K562 (cell line): ENCODE data around the gene DBH. TPM values are rescaled to one million over a fixed set of nuclear protein-coding genes. Genes with fewer than 3 reads are reported as not detected.

Experiments
- ATAC-seq: fragments of 200-7000 bp; cut with Tn5 transposase; 3 replicates; pipeline ENCODE4 v1.9.1; 2020; ENCODE audit warnings: moderate library complexity
- BruUV-seq: library from RNA; stranded (reverse); fragments of 400-500 nt; replicated peaks from 2 replicates; lab custom pipeline; 2021; lab: Mats Ljungman, UMichigan
- CTCF ChIA-PET: fragments of 300-600 bp; formaldehyde crosslinking; extraction: SDS; loops from one replicate; lab custom pipeline; 2021; ENCODE audit warnings: low intra/inter-chr PET ratio; lab: Yijun Ruan, JAX
- POLR2A ChIA-PET: fragments of 300-600, 350-650 bp; sonication (Branson Sonifier 250); formaldehyde crosslinking; extraction: SDS; loops from one replicate; lab custom pipeline; 2021; ENCODE audit warnings: antibody characterized with exemption, inconsistent platforms; lab: Yijun Ruan, JAX
- DNase-seq, 4 experiments: peaks; one replicate each; pipeline versions ENCODE4 v3.0.0 to v3.0.0-alpha.2; 2011 to 2018; ENCODE audit warnings: low spot score in 3 of 4, mixed read lengths in 3 of 4; ENCODE audit errors: extremely low read depth in 1 of 4
- FAIRE-seq: peaks from 2 replicates; lab custom pipeline; 2011; peaks lifted over from hg19 to GRCh38; lab: Jason Lieb, UNC
- H2AFZ ChIP-seq: 2 replicates; pipeline ENCODE4 v1.6.0; 2011; ENCODE audit warnings: low read depth, low read length, control low read depth, inconsistent platforms
- H3K27ac ChIP-seq: fragments of 200-600 bp; 3 replicates; pipeline ENCODE4 v1.8.0; 2011; ENCODE audit warnings: low read depth, mild to moderate bottlenecking, control low read depth, inconsistent platforms, low read length, moderate library complexity, mixed read lengths; ENCODE audit errors: extremely low read depth
- H3K27me3 ChIP-seq, 2 experiments: fragments of 300-600 bp in 1 of 2; 2 replicates in 1 of 2; 3 replicates in 1 of 2; pipeline versions ENCODE4 v1.6.0 to v1.8.0; 2011; ENCODE audit warnings: inconsistent platforms in 2 of 2, low read length in 2 of 2, mild to moderate bottlenecking in 1 of 2, mixed read lengths in 1 of 2, moderate library complexity in 1 of 2; ENCODE audit not compliant: control insufficient read depth in 2 of 2, insufficient read depth in 2 of 2
- H3K36me3 ChIP-seq: fragments of 300-600 bp; 3 replicates; pipeline ENCODE4 v1.8.0; 2011; ENCODE audit warnings: mild to moderate bottlenecking, low read length, inconsistent platforms; ENCODE audit not compliant: control insufficient read depth, insufficient read depth
- H3K4me1 ChIP-seq, 2 experiments: fragments of 200-600 bp in 1 of 2; replicated peaks in 1 of 2; 2 replicates in 1 of 2; 3 replicates in 1 of 2; pipeline versions ENCODE4 v1.5.1 to v1.8.0; 2011; ENCODE audit warnings: inconsistent platforms in 2 of 2, low read length in 2 of 2, mild to moderate bottlenecking in 1 of 2, mixed read lengths in 1 of 2, moderate library complexity in 1 of 2; ENCODE audit not compliant: control insufficient read depth in 2 of 2, insufficient read depth in 2 of 2
- H3K4me2 ChIP-seq: 2 replicates; pipeline ENCODE4 v1.6.1; 2011; ENCODE audit warnings: low read length, control low read depth, inconsistent platforms, mixed read lengths; ENCODE audit not compliant: insufficient read depth
- H3K4me3 ChIP-seq: fragments of 200-600 bp; sonication (generic), shearing (Covaris generic); 2 replicates; pipeline ENCODE4 v1.5.1; 2016; ENCODE audit warnings: control low read depth, inconsistent platforms
- H3K79me2 ChIP-seq: fragments of 200-600 bp; 3 replicates; pipeline ENCODE4 v1.8.0; 2011; ENCODE audit warnings: low read length, inconsistent platforms; ENCODE audit not compliant: control insufficient read depth, insufficient read depth
- H3K9ac ChIP-seq, 2 experiments: 2 replicates each; pipeline versions ENCODE4 v1.6.0 to v1.6.1; 2011; ENCODE audit warnings: low read depth in 2 of 2, low read length in 2 of 2, control low read depth in 1 of 2, inconsistent platforms in 1 of 2, mild to moderate bottlenecking in 1 of 2, mixed read lengths in 1 of 2; ENCODE audit not compliant: insufficient read depth in 1 of 2
- H3K9me1 ChIP-seq: one replicate; pipeline ENCODE4 v1.6.0; 2011; ENCODE audit warnings: inconsistent platforms, mild to moderate bottlenecking, low read length, moderate library complexity; ENCODE audit not compliant: control insufficient read depth, insufficient read depth
- H3K9me3 ChIP-seq: replicated peaks from 2 replicates; pipeline ENCODE4 v1.5.1; 2011; ENCODE audit warnings: low read depth, low read length, inconsistent platforms; ENCODE audit not compliant: control insufficient read depth, insufficient read depth
- H4K20me1 ChIP-seq: replicated peaks from 2 replicates; pipeline ENCODE4 v1.6.1; 2011; ENCODE audit warnings: low read length, inconsistent platforms, mixed read lengths; ENCODE audit not compliant: control insufficient read depth, insufficient read depth
- CBX2 ChIP-seq: fragments of 200-600 bp; sonication (generic); IDR thresholded peaks from one replicate; pipeline ENCODE4 v1.6.1; 2012; ENCODE audit warnings: mild to moderate bottlenecking, low read length, inconsistent platforms; ENCODE audit not compliant: insufficient read depth, poor library complexity, severe bottlenecking
- FOXA1 ChIP-seq: fragments of 450-650 bp; IDR thresholded peaks from 2 replicates; pipeline ENCODE4 v1.6.1; 2016; ENCODE audit warnings: mild to moderate bottlenecking, borderline replicate concordance
- IRF2 ChIP-seq: sonication (generic); formaldehyde crosslinking; IDR thresholded peaks from 2 replicates; pipeline ENCODE4 v1.8.1; 2022; ENCODE audit warnings: mild to moderate bottlenecking, missing genetic modification reagents
- SAFB2 ChIP-seq: fragments of 200-400 bp; formaldehyde crosslinking; IDR thresholded peaks from 2 replicates; pipeline ENCODE4 v1.6.1; 2018; ENCODE audit warnings: borderline replicate concordance, low read length, low read depth, moderate library complexity; ENCODE audit not compliant: severe bottlenecking
- SMAD1 ChIP-seq: fragments of 150-350 bp; IDR thresholded peaks from 2 replicates; pipeline ENCODE4 v1.6.1; 2014; ENCODE audit warnings: low read length, low read depth; ENCODE audit not compliant: partially characterized antibody
- SREBF2 ChIP-seq: sonication (generic); formaldehyde crosslinking; IDR thresholded peaks from 2 replicates; pipeline ENCODE4 v1.4.0; 2020; ENCODE audit warnings: mild to moderate bottlenecking, missing genetic modification reagents
- TEAD4 ChIP-seq, 2 experiments: sonication (generic) in 1 of 2; formaldehyde crosslinking in 1 of 2; IDR thresholded peaks; 2 replicates each; pipeline versions ENCODE4 v1.6.1 to v1.8.0; 2012 to 2022; ENCODE audit warnings: borderline replicate concordance in 1 of 2, inconsistent platforms in 1 of 2, low read length in 1 of 2, mild to moderate bottlenecking in 1 of 2, missing genetic modification reagents in 1 of 2
- ZKSCAN3 ChIP-seq: fragments of 250-450 bp; sonication (Bioruptor Pico); IDR thresholded peaks from 2 replicates; pipeline ENCODE4 v1.4.0; 2020
- WGBS: fragments of 100-300 bp; shearing (Covaris generic); methylation state at CpG from one replicate; pipeline ENCODE4 v1.1.6; 2016; ENCODE audit warnings: low coverage, mixed read lengths; ENCODE audit not compliant: insufficient coverage; ENCODE audit errors: missing lambda C conversion rate; 5-methylcytosine and 5-hydroxymethylcytosine counted together
- in situ Hi-C: fragments of 300-500 bp; cut with MboI; formaldehyde crosslinking; loops from 4 replicates; pipeline ENCODE4 v1.15.0; 2018; ENCODE audit warnings: inconsistent platforms, mixed read lengths
- intact Hi-C: fragments of 100-400 bp; cut with micrococcal nuclease; formaldehyde crosslinking; loops from 2 replicates; pipeline ENCODE4 v1.14.2; 2022
- polyA plus RNA-seq, 8 experiments: library from polyadenylated mRNA; depleted of rRNA in 4 of 8; stranded (reverse) in 5 of 8; unstranded in 3 of 8; fragments of >200 nt; fragmentation: Nextera tagmentation in 2 of 8; fragmentation: Illumina TruSeq in 1 of 8; extraction: Ambion mirVana in 2 of 8; extraction: Trizol in 1 of 8; gene quantifications; 2 replicates each; pipeline versions ENCODE4 v1.2.1 to v1.2.3, GENCODE V29; 2011 to 2014; ENCODE audit warnings: inconsistent platforms in 1 of 8, missing spikeins in 1 of 8
- total RNA-seq, 7 experiments: library from RNA; depleted of rRNA in 6 of 7; stranded (reverse); fragments of >200 nt in 6 of 7; fragmentation: Illumina TruSeq in 2 of 7; extraction: Trizol in 2 of 7; gene quantifications; 2 replicates each; pipeline versions ENCODE4 v1.2.1 to v1.2.3, GENCODE V29; 2011 to 2021; ENCODE audit warnings: low replicate concordance in 1 of 7

DBH gene
- total and polyA plus RNA-seq, 9 of the 15 experiments (the other 6 are each of a cell fraction or from before 2014, with no cell fraction given), result not detected

GRCh38 chr9:133702798-133703590, 66.8 kb downstream of the DBH start:
- ChIA-PET CTCF (no interaction called here), POLR2A (interaction anchor here (1.5 kb wide), 1 partner anchor 10 kb away, joined by 4 read pairs; no protein-coding TSS in a partner anchor)
- H2AFZ ChIP-seq, result no peak overlapping the region
- TF ChIP-seq SMAD1, result no peak
- no peak for TF ChIP-seq TEAD4 (IDR thresholded peaks at IDR 0.05; ENCODE audit: low read length)
- TF ChIP-seq TEAD4 (CRISPR knock-in tag; IDR thresholded peaks at IDR 0.05; ENCODE audit: borderline replicate concordance), result no peak
- TF ChIP-seq CBX2, result no peak
- no peak for TF ChIP-seq SAFB2
- no peak for TF ChIP-seq ZKSCAN3 (CRISPR knock-in tag)
- TF ChIP-seq SREBF2, result no peak
- no peak for TF ChIP-seq IRF2 (CRISPR knock-in tag)
- TF ChIP-seq FOXA1, result no peak
- in situ Hi-C loops (no loop called here), intact Hi-C loops (no loop called here)
- no peaks in the 10 kb centered on the region; a peak in 1 of 5 replicates for H3K4me1 ChIP-seq
- H3K9ac ChIP-seq, result no peak overlapping the region; a peak in 1 of 4 replicates
- no peaks in the 10 kb centered on the region for H3K79me2 ChIP-seq
- BruUV-seq, result no TSS peak
- DNase-seq, result no peak
- no peaks in the 10 kb centered on the region for H3K9me3 ChIP-seq
- H3K4me2 ChIP-seq, result no peak overlapping the region
- H3K9me1 ChIP-seq, result no peaks in the 10 kb centered on the region
- no peak overlapping the region for H3K4me3 ChIP-seq
- FAIRE-seq, result no peak
- H3K36me3 ChIP-seq, result no peaks in the 10 kb centered on the region
- no peak for ATAC-seq
- WGBS, result 2% methylated on average over 22 of the region's 39 CpGs
- H3K27ac ChIP-seq, result no peak overlapping the region
- H3K27me3 ChIP-seq, result peaks cover 20 to 37% of the 10 kb centered on the region in 2 experiments; a peak in 4 of 5 replicates
- no peaks in the 10 kb centered on the region for H4K20me1 ChIP-seq
